Large intestine (tissue), 3 donors: ENCODE data around the gene MYO5B. TPM values are rescaled to one million over a fixed set of nuclear protein-coding genes. Genes with fewer than 3 reads are reported as not detected.
A peak's percentile ranks its signal among the peaks of the same experiment; 100 is the strongest.
"Not testable (repeated sequence)": the region's sequence is repeated elsewhere in the genome, so short reads cannot be mapped to it uniquely, and the experiment has no call there.

Source experiments
- DNase-seq, 2 donors: peaks; one replicate each; pipeline versions ENCODE4 v3.0.0 to v3.0.0-alpha.2; 2013
- H3K27ac ChIP-seq: one replicate; pipeline ENCODE4 v1.5.1; 2013; ENCODE audit warnings: low read length
- H3K27me3 ChIP-seq: 2 replicates; pipeline ENCODE4 v1.6.1; 2013; ENCODE audit warnings: low read length; ENCODE audit not compliant: control insufficient read depth, insufficient read depth
- H3K36me3 ChIP-seq: 2 replicates; pipeline ENCODE4 v1.6.1; 2013; ENCODE audit warnings: low read length; ENCODE audit not compliant: control insufficient read depth, insufficient read depth
- H3K4me1 ChIP-seq: one replicate; pipeline ENCODE4 v1.6.1; 2013; ENCODE audit warnings: low read length; ENCODE audit not compliant: control insufficient read depth, insufficient read depth
- H3K4me3 ChIP-seq: one replicate; pipeline ENCODE4 v1.5.1; 2013; ENCODE audit warnings: low read length
- H3K9me3 ChIP-seq: one replicate; pipeline ENCODE4 v1.6.1; 2013; ENCODE audit warnings: mild to moderate bottlenecking, low read depth, low read length, moderate library complexity; ENCODE audit not compliant: control insufficient read depth
- WGBS: methylation state at CpG from one replicate; pipeline ENCODE4 v1.1.5; 2013; ENCODE audit warnings: low lambda C conversion rate; ENCODE audit not compliant: insufficient coverage; 5-methylcytosine and 5-hydroxymethylcytosine counted together
- polyA plus RNA-seq: library from polyadenylated mRNA; unstranded; fragments of 120-200 nt; gene quantifications from one replicate; pipeline ENCODE4 v1.2.1, GENCODE V29; 2013

MYO5B gene
- polyA plus RNA-seq, 1 donor: 52.0 TPM

DNA sequence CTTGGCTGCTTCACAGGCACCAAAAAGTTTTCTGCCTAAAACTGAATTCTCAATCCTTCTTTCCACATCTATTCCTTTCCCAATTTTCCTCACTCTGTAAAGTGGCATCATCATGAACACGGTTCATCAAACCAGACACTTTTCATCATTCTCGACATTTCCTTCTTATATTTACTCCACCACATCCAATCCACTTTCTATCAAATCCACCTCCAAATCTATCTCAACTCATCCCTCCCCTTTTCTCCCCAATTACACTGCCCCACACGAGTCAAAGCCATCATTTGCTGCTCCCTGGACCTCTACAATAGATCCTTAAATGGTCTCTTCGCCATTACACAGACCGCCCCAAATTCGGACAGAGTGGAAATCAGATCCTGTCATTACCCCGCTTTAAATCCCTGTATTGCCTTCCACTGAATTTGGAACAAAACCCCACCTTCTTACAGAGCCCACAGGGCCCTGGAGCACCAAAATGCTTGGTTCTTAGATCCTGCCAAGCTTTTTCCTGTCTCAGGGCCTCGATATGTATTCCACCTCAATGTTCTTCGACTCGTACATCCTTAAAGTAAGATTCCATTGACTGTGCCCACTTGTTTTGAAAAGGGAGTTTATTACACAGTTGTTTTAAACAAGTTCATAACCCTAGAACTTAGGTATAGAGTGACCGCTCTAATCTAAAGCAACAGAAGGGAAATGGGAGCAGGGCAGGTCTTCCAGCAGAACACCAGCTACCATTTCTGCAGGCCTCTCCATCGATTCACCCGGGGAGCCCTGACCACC, 382.5 kb downstream of the MYO5B start:
- Histone ChIP-seq H3K9me3 (no peaks in the 10 kb centered on the region), H3K36me3 (no peaks in the 10 kb centered on the region), H3K4me1 (peaks cover 15% of the 10 kb centered on the region), H3K4me3 (peak overlapping the region; percentile 87), H3K27me3 (no peaks in the 10 kb centered on the region), H3K27ac (peak overlapping the region; percentile 100)
- no peak for DNase-seq
- WGBS: 36% methylated on average over 2 of the region's 13 CpGs

DNA sequence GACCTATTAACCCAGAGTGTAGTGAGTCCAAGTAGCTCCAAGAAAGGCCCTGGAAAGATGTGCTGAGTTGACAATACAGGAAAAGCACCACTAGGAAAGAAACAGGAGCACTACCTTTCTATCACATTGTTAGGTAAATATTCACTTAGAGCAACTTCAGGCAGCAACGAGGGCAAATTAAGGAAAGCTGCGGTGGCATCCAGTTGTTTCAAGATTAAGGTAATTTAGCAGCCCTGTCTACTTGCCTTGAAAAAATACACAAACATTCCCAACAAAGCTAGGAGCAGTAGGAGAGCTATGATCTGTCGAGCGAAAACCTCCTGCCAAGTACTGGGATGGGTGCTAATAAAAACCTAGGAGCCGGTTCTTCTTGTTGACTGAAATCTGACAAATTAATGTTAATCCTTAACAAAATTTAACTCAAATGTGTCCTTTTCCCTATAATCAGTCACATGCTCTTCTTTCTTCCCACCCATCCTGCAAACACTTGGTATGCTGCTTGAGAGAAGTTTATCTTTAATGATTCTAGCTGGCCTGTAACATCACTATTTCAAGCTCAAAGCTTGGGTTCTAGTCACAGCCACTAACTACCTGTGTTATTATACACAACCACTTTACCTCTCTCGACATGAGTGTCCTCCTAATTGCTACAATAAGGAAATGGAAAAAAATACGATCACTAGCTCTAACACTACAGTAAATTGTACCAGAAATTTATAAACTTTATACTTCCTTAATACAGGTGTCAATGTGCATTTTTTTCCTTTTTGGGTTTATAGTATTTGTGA, 383.6 kb downstream of the MYO5B start:
- no CpG with 5 or more reads among the region's 7 CpGs for WGBS
- peaks cover 15% of the 10 kb centered on the region for H3K4me1 ChIP-seq
- peak overlapping the region; percentile 100 for H3K27ac ChIP-seq
- H3K4me3 ChIP-seq: peak overlapping the region; percentile 2
- H3K9me3 ChIP-seq: no peaks in the 10 kb centered on the region
- peak; percentile 29 to 77 for DNase-seq
- no peaks in the 10 kb centered on the region for H3K36me3 ChIP-seq
- no peaks in the 10 kb centered on the region for H3K27me3 ChIP-seq

DNA sequence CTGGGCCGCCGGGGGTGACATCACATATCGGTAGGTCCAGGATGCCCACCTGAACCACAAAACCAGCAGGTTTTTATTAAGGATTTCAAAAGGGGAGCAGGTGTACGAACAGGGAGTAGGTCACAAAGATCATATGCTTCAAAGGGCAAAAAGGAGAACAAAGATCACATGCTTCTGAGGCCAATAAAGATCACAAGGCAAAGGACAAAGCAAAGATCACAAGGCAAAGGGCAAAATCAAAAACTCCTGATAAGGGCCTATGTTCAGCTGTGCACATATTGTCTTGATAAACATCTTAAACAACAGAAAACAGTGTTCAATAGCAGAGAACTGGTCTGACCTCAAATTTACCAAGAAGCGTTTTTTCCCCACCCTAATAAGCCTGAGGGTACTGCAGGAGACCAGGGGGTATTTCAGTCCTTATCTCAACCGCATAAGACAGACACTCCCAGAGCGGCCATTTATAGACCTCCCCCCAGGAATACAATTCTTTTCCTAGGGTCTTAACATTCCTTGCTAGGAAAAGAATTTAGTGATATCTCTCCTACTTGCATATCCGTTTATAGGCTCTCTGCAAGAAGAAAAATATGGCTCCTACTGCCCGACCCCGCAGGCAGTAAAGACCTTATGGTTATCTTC, 386.3 kb downstream of the MYO5B start:
- H3K9me3 ChIP-seq, H3K36me3 ChIP-seq, H3K4me3 ChIP-seq, DNase-seq, H3K27me3 ChIP-seq, H3K27ac ChIP-seq: not testable (repeated sequence)
- peaks cover 15% of the 10 kb centered on the region for H3K4me1 ChIP-seq
- WGBS: 33% methylated on average over 1 of the region's 10 CpGs

- H3K4me1 ChIP-seq: peaks cover 2% of the 10 kb centered on the region
- H3K27ac ChIP-seq: no peak overlapping the region
- H3K9me3 ChIP-seq: peaks cover 7% of the 10 kb centered on the region
- H3K27me3 ChIP-seq: no peaks in the 10 kb centered on the region
- H3K4me3 ChIP-seq: no peak overlapping the region
- DNase-seq: no peak
- WGBS: no CpG with 5 or more reads among the region's 5 CpGs
- no peaks in the 10 kb centered on the region for H3K36me3 ChIP-seq
These were observed 390.9 kb downstream of the MYO5B start for GRCh38 chr18:49804096-49804495.

GRCh38 chr18:49802623-49803022, 392.3 kb downstream of the MYO5B start:
- WGBS: no CpG with 5 or more reads among the region's 4 CpGs
- peaks cover 2% of the 10 kb centered on the region for H3K4me1 ChIP-seq
- DNase-seq: peak; percentile 74 to 75
- H3K36me3 ChIP-seq: peaks cover 4% of the 10 kb centered on the region
- peak overlapping the region; percentile 80 for H3K27ac ChIP-seq
- no peaks in the 10 kb centered on the region for H3K27me3 ChIP-seq
- H3K4me3 ChIP-seq: no peak overlapping the region
- H3K9me3 ChIP-seq: peaks cover 9% of the 10 kb centered on the region

DNA sequence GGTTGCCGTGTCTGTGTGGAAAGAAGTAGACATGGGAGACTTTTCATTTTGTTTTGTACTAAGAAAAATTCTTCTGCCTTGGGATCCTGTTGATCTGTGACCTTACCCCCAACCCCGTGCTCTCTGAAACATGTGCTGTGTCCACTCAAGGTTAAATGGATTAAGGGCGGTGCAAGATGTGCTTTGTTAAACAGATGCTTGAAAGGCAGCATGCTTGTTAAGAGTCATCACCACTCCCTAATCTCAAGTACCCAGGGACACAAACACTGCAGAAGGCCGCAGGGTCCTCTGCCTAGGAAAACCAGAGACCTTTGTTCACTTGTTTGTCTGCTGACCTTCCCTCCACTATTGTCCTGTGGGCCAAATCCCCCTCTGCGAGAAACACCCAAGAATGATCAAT, 394.5 kb downstream of the MYO5B start:
- H3K27ac ChIP-seq, H3K27me3 ChIP-seq, H3K4me3 ChIP-seq, DNase-seq, H3K9me3 ChIP-seq, H3K4me1 ChIP-seq: not testable (repeated sequence)
- H3K36me3 ChIP-seq: peaks cover 11% of the 10 kb centered on the region
- no CpG with 5 or more reads among the region's 5 CpGs for WGBS

- H3K9me3 ChIP-seq, DNase-seq, H3K4me3 ChIP-seq, H3K27me3 ChIP-seq, H3K4me1 ChIP-seq, H3K27ac ChIP-seq: not testable (repeated sequence)
- WGBS: no CpG with 5 or more reads among the region's 29 CpGs
- H3K36me3 ChIP-seq: peaks cover 11% of the 10 kb centered on the region
These were observed 395.1 kb downstream of the MYO5B start for GRCh38 chr18:49799806-49800205.

DNA sequence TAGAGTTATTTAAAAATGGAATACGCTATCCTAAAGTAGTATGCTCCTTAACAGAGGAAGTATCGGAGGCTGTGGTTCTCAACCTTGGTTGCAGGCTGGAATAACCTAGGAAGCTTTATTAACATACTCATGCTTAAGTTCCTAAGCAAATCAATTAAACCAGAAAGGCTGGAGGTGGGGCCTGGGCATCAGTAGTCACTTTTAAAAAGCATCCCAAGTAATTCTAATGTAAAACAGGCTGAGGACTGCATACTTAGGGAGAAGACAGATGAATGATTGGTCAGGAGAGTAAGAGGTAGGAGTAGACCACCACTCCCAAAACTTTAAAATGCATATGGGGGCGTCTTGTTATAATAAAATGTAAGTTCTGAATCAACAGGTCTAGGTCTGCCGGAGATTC, 396.9 kb downstream of the MYO5B start:
- H3K9me3 ChIP-seq: peaks cover 9% of the 10 kb centered on the region
- H3K4me1 ChIP-seq: peaks cover 8% of the 10 kb centered on the region
- no peak overlapping the region for H3K27ac ChIP-seq
- WGBS: 100% methylated on average over 2 of the region's 4 CpGs
- no peak overlapping the region for H3K4me3 ChIP-seq
- peaks cover 15% of the 10 kb centered on the region for H3K36me3 ChIP-seq
- no peak for DNase-seq
- no peaks in the 10 kb centered on the region for H3K27me3 ChIP-seq

- H3K4me1 ChIP-seq: peaks cover 8% of the 10 kb centered on the region
- no peak overlapping the region for H3K4me3 ChIP-seq
- 86% methylated on average over 3 of the region's 7 CpGs for WGBS
- peaks cover 9% of the 10 kb centered on the region for H3K9me3 ChIP-seq
- H3K36me3 ChIP-seq: peaks cover 30% of the 10 kb centered on the region
- H3K27me3 ChIP-seq: no peaks in the 10 kb centered on the region
- DNase-seq: no peak
- peak overlapping the region; percentile 60 for H3K27ac ChIP-seq
These were observed 399.1 kb downstream of the MYO5B start for GRCh38 chr18:49795612-49796552.
